Sigmoid colon (tissue), 4 donors: Measurements from ENCODE around the gene C5orf22.

Experiments
- EP300 ChIP-seq, 4 donors: sonication (generic); formaldehyde crosslinking; IDR thresholded peaks; one replicate each; pipeline ENCODE4 v1.6.1; 2017; ENCODE audit warnings: antibody characterized with exemption in 4 of 4
- POLR2AphosphoS5 ChIP-seq, 4 donors: sonication (generic); formaldehyde crosslinking; IDR thresholded peaks; one replicate each; pipeline ENCODE4 v1.6.1; 2017; ENCODE audit warnings: antibody characterized with exemption in 4 of 4
- TF ChIP-seq, protein P1 (sequence below), 4 experiments: fragments of 450-650 bp in 3 of 4; fragments of 200-600 bp in 1 of 4; IDR thresholded peaks; one replicate each; pipeline ENCODE4 v1.5.1; 2016 to 2019; ENCODE audit warnings: antibody characterized with exemption in 4 of 4, mild to moderate bottlenecking in 3 of 4, moderate library complexity in 2 of 4

DNA sequence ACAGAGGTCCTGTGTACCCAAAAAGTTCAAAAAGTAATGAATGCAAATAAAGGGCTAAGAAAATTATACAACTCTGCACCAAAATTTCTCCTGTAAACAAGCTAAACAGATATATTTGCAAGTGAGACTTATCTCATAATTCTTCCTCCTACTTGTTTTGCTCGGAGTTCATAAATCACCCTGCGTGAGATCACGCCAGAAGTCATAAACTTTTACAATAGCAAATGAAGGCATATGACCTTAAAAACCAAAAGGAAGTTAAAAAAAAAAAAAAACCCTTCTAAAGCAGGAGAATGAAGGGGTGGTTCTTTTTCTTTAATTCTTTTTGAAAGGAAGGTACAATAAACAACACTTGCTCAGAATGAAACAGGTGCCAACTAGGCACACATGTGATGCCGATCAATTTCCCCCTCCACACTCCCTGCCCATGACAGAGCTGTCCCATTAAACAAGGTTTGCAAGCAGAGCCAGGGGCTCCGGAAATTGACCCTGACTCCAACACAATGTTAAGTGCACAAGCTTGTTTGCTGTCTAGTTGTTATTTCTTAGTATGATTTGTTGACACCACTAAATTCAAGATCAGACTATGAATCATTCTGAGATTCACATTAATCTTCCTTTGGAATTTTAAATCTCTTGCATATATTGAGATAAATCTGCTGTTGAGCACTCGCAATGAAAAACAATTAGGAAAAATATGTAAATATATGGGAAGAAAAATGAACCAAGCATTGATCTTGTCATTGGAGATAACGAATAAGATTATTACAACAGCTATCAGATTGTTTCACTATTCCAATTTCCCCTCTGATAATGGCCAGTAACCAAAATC lies 46.5 kb upstream of the C5orf22 start:
- TF ChIP-seq, protein P1, sequence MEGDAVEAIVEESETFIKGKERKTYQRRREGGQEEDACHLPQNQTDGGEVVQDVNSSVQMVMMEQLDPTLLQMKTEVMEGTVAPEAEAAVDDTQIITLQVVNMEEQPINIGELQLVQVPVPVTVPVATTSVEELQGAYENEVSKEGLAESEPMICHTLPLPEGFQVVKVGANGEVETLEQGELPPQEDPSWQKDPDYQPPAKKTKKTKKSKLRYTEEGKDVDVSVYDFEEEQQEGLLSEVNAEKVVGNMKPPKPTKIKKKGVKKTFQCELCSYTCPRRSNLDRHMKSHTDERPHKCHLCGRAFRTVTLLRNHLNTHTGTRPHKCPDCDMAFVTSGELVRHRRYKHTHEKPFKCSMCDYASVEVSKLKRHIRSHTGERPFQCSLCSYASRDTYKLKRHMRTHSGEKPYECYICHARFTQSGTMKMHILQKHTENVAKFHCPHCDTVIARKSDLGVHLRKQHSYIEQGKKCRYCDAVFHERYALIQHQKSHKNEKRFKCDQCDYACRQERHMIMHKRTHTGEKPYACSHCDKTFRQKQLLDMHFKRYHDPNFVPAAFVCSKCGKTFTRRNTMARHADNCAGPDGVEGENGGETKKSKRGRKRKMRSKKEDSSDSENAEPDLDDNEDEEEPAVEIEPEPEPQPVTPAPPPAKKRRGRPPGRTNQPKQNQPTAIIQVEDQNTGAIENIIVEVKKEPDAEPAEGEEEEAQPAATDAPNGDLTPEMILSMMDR (IDR thresholded peaks at IDR 0.05): no peak
- no peak for TF ChIP-seq EP300 (IDR thresholded peaks at IDR 0.05)
- TF ChIP-seq POLR2AphosphoS5 (IDR thresholded peaks at IDR 0.05): no peak
